Neural cell (in vitro differentiated cells): ENCODE data around the gene OST4.

Experiments
- CTCF ChIP-seq: fragments of 450-650 bp; IDR thresholded peaks from 2 replicates; pipeline ENCODE4 v1.5.1; 2014; ENCODE audit warnings: antibody characterized with exemption, mild to moderate bottlenecking, moderate library complexity; ENCODE audit not compliant: poor library complexity, severe bottlenecking
- EP300 ChIP-seq: fragments of 450-650 bp; conservative IDR thresholded peaks from 2 replicates; pipeline ENCODE4 v1.6.1; 2014; ENCODE audit warnings: antibody characterized with exemption, mild to moderate bottlenecking, moderate library complexity; ENCODE audit not compliant: poor library complexity, severe bottlenecking
- EZH2 ChIP-seq: fragments of 200-600, 300-800 bp; shearing (Covaris generic), sonication (generic); IDR thresholded peaks from 2 replicates; pipeline ENCODE4 v1.6.1; 2014; ENCODE audit warnings: antibody characterized with exemption, low read length, borderline replicate concordance, mild to moderate bottlenecking; ENCODE audit not compliant: insufficient read depth, poor library complexity, severe bottlenecking
- MXI1 ChIP-seq: fragments of 450-650 bp; conservative IDR thresholded peaks from 2 replicates; pipeline ENCODE4 v1.6.1; 2014; ENCODE audit warnings: antibody characterized with exemption, mild to moderate bottlenecking; ENCODE audit not compliant: poor library complexity, severe bottlenecking
- POLR2AphosphoS5 ChIP-seq: IDR thresholded peaks from 2 replicates; pipeline ENCODE4 v1.6.1; 2012
- REST ChIP-seq: IDR thresholded peaks from 2 replicates; pipeline ENCODE4 v1.6.1; 2012; ENCODE audit warnings: borderline replicate concordance
- TAF1 ChIP-seq: IDR thresholded peaks from 2 replicates; pipeline ENCODE4 v1.6.1; 2012; ENCODE audit warnings: low read depth

- TF ChIP-seq POLR2AphosphoS5 (no peak), MXI1 (no peak), REST (no peak), CTCF (no peak), EP300 (no peak), EZH2 (no peak), TAF1 (no peak)
These were observed 13.0 kb upstream of the OST4 start for GRCh38 chr2:27084297-27085061.
